HG03442 (cell line): ENCODE measurements around the gene STK31.
A peak's percentile ranks its signal among the peaks of the same experiment; 100 is the strongest.
"Not testable (repeated sequence)": the region's sequence is repeated elsewhere in the genome, so short reads cannot be mapped to it uniquely, and the experiment has no call there.

Source experiments
- ATAC-seq: cut with Tn5 transposase; IDR thresholded peaks from one replicate; pipeline ENCODE4 v1.9.1; 2021; ENCODE audit warnings: mild to moderate bottlenecking, moderate library complexity; ENCODE audit not compliant: unreplicated experiment

STK31 gene

GRCh38 chr7:23710000-23710399 lies at the start of gene STK31:
TSS of gene STK31 (plus strand) at chr7:23710219. CDS start at chr7:23710286, 67 bp downstream.
- ATAC-seq = no peak

GRCh38 chr7:23661385-23661784 lies 48.6 kb upstream of the STK31 start:
- no peak for ATAC-seq

DNA sequence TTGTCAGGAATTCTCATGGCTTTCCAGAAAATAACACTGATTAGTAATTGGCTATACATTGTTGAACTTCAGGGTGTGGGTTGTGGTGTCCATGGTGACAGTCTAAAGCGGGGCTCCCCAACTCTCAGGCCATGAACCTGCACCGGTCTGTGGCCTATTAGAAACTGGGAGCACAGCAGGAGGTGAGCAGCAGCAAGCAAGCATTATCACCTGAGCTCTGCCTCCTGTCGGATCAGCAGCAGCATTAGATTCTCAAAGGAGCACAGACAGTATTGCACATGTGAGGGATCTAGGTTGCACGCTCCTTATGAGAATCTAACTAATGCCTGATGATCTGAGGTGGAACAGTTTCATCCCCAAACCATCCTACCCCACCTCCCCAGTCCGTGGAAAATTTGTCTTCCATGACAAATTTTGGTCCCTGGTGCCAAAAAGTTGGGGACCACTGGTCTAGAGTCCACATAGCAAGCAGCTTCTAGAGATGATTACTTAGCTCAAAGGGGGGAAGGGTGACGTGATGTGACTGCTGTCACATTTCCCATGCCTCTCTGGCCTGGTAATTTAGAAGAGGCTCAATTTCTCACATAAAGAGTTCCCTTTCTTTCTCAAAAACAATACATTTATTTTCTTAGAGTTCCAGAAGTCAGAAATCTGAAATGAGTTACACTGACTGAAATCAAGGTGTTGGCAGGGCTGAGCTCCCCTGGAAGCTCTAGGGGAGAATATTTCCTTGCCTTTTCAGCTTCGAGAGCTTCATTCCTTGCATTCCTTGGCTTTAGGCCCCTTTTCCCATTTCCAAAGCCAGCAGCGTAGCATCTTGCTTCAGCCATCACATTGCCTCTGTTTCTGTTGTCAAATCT lies 47.7 kb upstream of the STK31 start:
- ATAC-seq = no peak

GRCh38 chr7:23662984-23663313 lies 47.1 kb upstream of the STK31 start:
- ATAC-seq = no peak

- ATAC-seq = no peak
These were observed 45.9 kb upstream of the STK31 start for GRCh38 chr7:23664122-23664521.

DNA sequence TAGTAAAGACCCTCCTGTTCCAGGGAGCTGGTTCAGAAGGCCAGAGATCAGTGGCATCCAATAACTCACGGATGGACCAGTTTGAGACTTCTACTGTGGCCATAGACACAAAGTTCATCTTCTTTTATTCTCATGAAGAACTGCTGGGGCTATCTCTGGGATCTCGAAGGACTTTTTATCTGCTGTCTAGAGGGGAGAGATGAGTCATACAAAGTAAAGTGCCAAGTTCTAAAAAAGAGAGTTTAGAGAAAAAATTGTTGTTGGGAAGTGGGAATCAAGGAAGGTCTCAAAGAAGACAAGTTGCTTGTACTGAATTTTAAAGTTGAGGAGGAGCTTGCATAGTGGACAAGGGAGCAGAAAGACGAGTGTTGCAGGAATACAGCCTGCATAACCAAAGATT lies 38.0 kb upstream of the STK31 start:
- no peak for ATAC-seq

DNA sequence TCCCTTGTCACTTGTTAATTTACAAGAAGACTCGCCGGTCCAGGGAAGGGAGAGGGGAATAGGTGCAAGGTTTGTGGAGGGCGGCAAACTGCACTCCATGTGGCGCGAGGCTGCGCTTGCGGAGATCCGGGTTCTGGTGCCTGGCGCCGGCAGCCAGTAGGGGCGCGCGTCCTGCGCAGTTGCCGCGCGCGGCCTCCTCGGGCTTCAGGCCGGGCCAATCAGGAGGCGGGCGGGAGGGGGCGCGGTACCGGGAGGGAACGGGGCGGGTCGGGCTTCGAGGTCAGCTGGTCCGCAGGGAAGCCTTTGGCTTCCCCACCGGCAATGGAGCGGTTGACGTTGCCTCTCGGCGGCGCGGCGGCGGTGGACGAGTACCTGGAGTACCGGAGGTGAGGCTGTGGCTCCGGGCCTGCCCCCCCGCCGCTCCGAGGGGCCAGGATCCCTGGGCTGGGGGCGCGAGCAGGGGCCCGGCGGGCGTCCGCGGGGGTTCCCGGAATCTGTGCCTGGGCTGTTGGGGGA lies 30.1 kb upstream of the STK31 start, which contains the start of gene FAM221A:
FAM221A (plus strand) TSS at position 302 of the 516 bp plus-strand sequence; CDS start at position 322, 20 bp downstream.
- ATAC-seq = peak; percentile 93

- ATAC-seq = peak; percentile 44
These were observed 29.3 kb upstream of the STK31 start for GRCh38 chr7:23680414-23681405.

- not testable (repeated sequence) for ATAC-seq
These were observed 26.0 kb upstream of the STK31 start for GRCh38 chr7:23684041-23684440.

- no peak for ATAC-seq
These were observed 24.3 kb upstream of the STK31 start for GRCh38 chr7:23685731-23686130.

- no peak for ATAC-seq
These were observed 23.0 kb upstream of the STK31 start for GRCh38 chr7:23687011-23687410.

GRCh38 chr7:23689165-23689564 lies 20.9 kb upstream of the STK31 start:
- ATAC-seq = no peak

- no peak for ATAC-seq
These were observed 18.7 kb upstream of the STK31 start for GRCh38 chr7:23691320-23691719.

GRCh38 chr7:23693224-23693623 lies 16.8 kb upstream of the STK31 start:
- no peak for ATAC-seq

DNA sequence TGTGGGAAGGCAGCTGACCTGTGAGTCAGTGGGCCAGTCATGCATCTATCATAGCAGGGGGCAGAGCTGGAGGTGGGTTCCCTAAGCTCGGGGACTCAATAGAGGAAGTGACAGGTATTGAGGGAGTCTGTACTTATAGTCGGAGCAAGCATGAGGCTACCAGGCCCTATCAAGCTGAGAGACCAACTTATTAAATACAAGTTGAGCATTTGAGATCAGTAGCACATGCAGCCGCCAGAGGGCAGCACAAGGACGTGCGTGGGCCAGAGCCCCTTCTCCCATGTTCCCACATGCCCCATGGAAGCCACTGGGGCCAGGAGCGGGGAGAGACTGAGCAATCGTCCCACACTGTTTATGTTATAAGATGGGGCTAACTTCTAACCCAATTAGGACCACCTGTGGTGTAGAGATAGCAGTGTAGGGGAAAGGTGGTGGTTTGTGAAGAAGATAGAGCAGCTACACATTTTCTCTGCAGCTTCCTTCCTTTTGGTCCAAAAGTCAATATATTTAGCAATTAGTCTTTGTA lies 13.0 kb upstream of the STK31 start:
- ATAC-seq = peak; percentile 63

GRCh38 chr7:23698822-23699221 lies 11.2 kb upstream of the STK31 start:
- ATAC-seq = no peak

- no peak for ATAC-seq
These were observed 10.0 kb upstream of the STK31 start for GRCh38 chr7:23700046-23700445.

GRCh38 chr7:23709081-23709750 lies 803 bp upstream of the STK31 start:
- no peak for ATAC-seq

- no peak for ATAC-seq
These were observed 2.6 kb downstream of the STK31 start for GRCh38 chr7:23712368-23713284.
